ENCODE results near the gene YWHAQ. TPM values are rescaled to one million over a fixed set of nuclear protein-coding genes. Genes with fewer than 3 reads are reported as not detected.

YWHAQ gene
- total and polyA plus RNA-seq, 3 donors from 2014 or later, result 260 to 374 (median 261) TPM

GRCh38 chr2:9675415-9676351 is 44.9 kb upstream of the YWHAQ start:
- Histone ChIP-seq H3K27ac (no peak overlapping the region), H3K27me3 (no peaks in the 10 kb centered on the region), H3K36me3 (ENCODE audit: low read depth, missing control alignments) (no peaks in the 10 kb centered on the region), H3K9me3 (no peaks in the 10 kb centered on the region), H3K4me1 (no peaks in the 10 kb centered on the region), H3K4me3 (no peak overlapping the region)
- TF ChIP-seq, protein P1, sequence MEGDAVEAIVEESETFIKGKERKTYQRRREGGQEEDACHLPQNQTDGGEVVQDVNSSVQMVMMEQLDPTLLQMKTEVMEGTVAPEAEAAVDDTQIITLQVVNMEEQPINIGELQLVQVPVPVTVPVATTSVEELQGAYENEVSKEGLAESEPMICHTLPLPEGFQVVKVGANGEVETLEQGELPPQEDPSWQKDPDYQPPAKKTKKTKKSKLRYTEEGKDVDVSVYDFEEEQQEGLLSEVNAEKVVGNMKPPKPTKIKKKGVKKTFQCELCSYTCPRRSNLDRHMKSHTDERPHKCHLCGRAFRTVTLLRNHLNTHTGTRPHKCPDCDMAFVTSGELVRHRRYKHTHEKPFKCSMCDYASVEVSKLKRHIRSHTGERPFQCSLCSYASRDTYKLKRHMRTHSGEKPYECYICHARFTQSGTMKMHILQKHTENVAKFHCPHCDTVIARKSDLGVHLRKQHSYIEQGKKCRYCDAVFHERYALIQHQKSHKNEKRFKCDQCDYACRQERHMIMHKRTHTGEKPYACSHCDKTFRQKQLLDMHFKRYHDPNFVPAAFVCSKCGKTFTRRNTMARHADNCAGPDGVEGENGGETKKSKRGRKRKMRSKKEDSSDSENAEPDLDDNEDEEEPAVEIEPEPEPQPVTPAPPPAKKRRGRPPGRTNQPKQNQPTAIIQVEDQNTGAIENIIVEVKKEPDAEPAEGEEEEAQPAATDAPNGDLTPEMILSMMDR (IDR thresholded peaks at IDR 0.05), result no peak
- TF ChIP-seq POLR2A (IDR thresholded peaks at IDR 0.05), result no peak
- WGBS, 2 donors, result 62 to 64% methylated on average over 14 of the region's 14 CpGs
- no peak for DNase-seq
- intact Hi-C loops (cut with DNase I; ENCODE audit: low total_unique reads), result no loop called here

DNA sequence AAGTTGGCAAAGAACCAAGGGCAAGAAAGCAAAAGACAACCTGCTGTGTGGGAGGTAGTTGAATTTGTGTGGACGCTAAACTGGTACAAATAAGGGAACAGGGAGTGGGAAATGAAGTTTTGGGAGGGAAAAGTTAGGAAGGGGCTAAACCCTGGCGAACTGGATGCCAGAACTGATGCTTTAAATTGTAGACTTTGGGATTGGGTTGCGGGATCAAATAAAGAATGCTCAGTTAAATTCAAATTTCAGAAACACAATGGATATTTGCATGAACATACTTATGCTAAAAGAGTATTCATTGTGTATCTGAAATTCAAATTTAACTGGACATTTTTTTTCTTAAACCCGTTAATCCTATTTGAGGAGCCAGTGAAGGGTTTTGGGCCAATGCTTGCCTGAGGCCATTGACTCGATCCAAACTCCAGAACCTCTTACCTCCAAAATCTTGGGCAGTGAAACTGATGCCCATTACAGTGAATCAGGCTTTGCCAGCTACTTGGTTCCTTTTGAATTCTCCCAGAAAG is 44.2 kb upstream of the YWHAQ start:
- TF ChIP-seq, protein P1 (IDR thresholded peaks at IDR 0.05), result no peak
- no peak for TF ChIP-seq POLR2A (IDR thresholded peaks at IDR 0.05)
- H3K36me3 ChIP-seq (ENCODE audit: low read depth, missing control alignments), result no peaks in the 10 kb centered on the region
- intact Hi-C loops (cut with DNase I; ENCODE audit: low total_unique reads), result no loop called here
- DNase-seq, result no peak
- no peak overlapping the region for H3K4me3 ChIP-seq
- H3K27ac ChIP-seq, result no peak overlapping the region
- 92 to 96% methylated on average over 5 of the region's 5 CpGs for WGBS, 2 donors
- H3K27me3 ChIP-seq, result no peaks in the 10 kb centered on the region
- H3K9me3 ChIP-seq, result no peaks in the 10 kb centered on the region
- H3K4me1 ChIP-seq, result no peaks in the 10 kb centered on the region

DNA sequence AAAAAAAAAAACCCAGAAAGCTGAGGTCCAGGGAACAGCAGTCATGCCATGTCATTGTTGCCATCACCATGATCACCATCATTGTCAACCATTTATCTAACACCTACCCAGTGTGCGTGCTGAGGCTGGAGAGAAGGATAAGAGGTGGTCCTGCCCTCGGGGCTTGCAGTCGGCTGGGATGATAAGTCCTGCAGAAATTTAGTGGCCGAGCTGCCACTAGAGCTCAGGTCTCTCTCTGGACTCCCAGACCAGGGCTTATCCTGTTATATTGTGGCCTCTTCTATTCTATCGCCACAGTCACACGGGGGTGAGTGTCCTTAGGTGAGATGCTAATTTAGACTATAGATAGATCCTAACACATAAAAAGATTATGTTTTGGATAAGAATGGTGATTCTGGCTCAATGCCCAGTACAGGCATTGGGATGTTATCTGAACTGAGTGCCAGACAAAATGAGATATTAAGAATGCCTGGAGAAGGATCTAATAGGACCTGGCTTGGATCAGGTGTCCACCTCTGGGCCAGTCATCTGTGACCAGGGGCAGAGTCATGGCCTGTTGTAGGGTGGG is 43.2 kb upstream of the YWHAQ start:
- Histone ChIP-seq H3K36me3 (ENCODE audit: low read depth, missing control alignments) (no peaks in the 10 kb centered on the region), H3K4me3 (no peak overlapping the region), H3K27me3 (no peaks in the 10 kb centered on the region), H3K9me3 (no peaks in the 10 kb centered on the region), H3K27ac (no peak overlapping the region), H3K4me1 (no peaks in the 10 kb centered on the region)
- WGBS, 2 donors, result 88 to 92% methylated on average over 6 of the region's 6 CpGs
- DNase-seq, result no peak
- TF ChIP-seq POLR2A (IDR thresholded peaks at IDR 0.05), result no peak
- TF ChIP-seq, protein P1 (IDR thresholded peaks at IDR 0.05), result no peak
- intact Hi-C loops (cut with DNase I; ENCODE audit: low total_unique reads), result no loop called here

GRCh38 chr2:9668687-9669345 is 38.0 kb upstream of the YWHAQ start:
- no peak overlapping the region for H3K4me3 ChIP-seq
- no peaks in the 10 kb centered on the region for H3K9me3 ChIP-seq
- intact Hi-C loops (cut with DNase I; ENCODE audit: low total_unique reads), result no loop called here
- no peaks in the 10 kb centered on the region for H3K4me1 ChIP-seq
- 78 to 79% methylated on average over 4 to 5 of the region's 5 CpGs for WGBS, 2 donors
- DNase-seq, result no peak
- H3K27ac ChIP-seq, result no peak overlapping the region
- H3K27me3 ChIP-seq, result no peaks in the 10 kb centered on the region
- TF ChIP-seq POLR2A (IDR thresholded peaks at IDR 0.05), result no peak
- TF ChIP-seq, protein P1 (IDR thresholded peaks at IDR 0.05), result no peak
- no peaks in the 10 kb centered on the region for H3K36me3 ChIP-seq (ENCODE audit: low read depth, missing control alignments)

Measured in testis (tissue), 3 donors.